DND-41 (cell line): Measurements from ENCODE around the gene HSPBP1.

Experiments used
- ATAC-seq: fragments of 200-7000 bp; cut with Tn5 transposase; 3 replicates; pipeline ENCODE4 v1.9.1; 2021; ENCODE audit warnings: low read depth; ENCODE audit not compliant: insufficient read depth
- DNase-seq: peaks from one replicate; pipeline ENCODE4 v3.0.0-alpha.2; 2020
- H2AFZ ChIP-seq: 2 replicates; pipeline ENCODE4 v1.6.0; 2012; ENCODE audit warnings: low read depth, low read length
- H3K27ac ChIP-seq: 2 replicates; pipeline ENCODE4 v1.5.1; 2012; ENCODE audit warnings: low read length, inconsistent platforms
- H3K27me3 ChIP-seq: fragments of 200-600 bp; sonication (generic); 2 replicates; pipeline ENCODE4 v1.6.0; 2012; ENCODE audit warnings: low read length, mild to moderate bottlenecking, inconsistent platforms; ENCODE audit not compliant: insufficient read depth, poor library complexity
- H3K36me3 ChIP-seq: 2 replicates; pipeline ENCODE4 v1.5.1; 2012; ENCODE audit warnings: low read length, inconsistent platforms; ENCODE audit not compliant: insufficient read depth
- H3K4me1 ChIP-seq: 2 replicates; pipeline ENCODE4 v1.5.1; 2012; ENCODE audit warnings: mild to moderate bottlenecking, low read length; ENCODE audit not compliant: insufficient read depth
- H3K4me2 ChIP-seq: 2 replicates; pipeline ENCODE4 v1.6.0; 2012; ENCODE audit warnings: mild to moderate bottlenecking, moderate library complexity, low read length, inconsistent platforms; ENCODE audit not compliant: insufficient read depth
- H3K4me3 ChIP-seq, 2 experiments: fragments of 200-600 bp in 1 of 2; shearing (Covaris generic) in 1 of 2; 2 replicates each; pipeline ENCODE4 v1.5.1; 2012 to 2016; ENCODE audit warnings: inconsistent platforms in 2 of 2, low read length in 2 of 2, mild to moderate bottlenecking in 2 of 2, low read depth in 1 of 2, moderate library complexity in 1 of 2
- H3K79me2 ChIP-seq: 2 replicates; pipeline ENCODE4 v1.6.0; 2012; ENCODE audit warnings: low read length, inconsistent platforms; ENCODE audit not compliant: insufficient read depth
- H3K9ac ChIP-seq: 2 replicates; pipeline ENCODE4 v1.6.0; 2012; ENCODE audit warnings: low read depth, mild to moderate bottlenecking, inconsistent platforms, low read length, moderate library complexity
- H3K9me3 ChIP-seq: 2 replicates; pipeline ENCODE4 v1.5.1; 2012; ENCODE audit warnings: low read length, moderate library complexity, mild to moderate bottlenecking, inconsistent platforms; ENCODE audit not compliant: insufficient read depth, severe bottlenecking
- H4K20me1 ChIP-seq: 2 replicates; pipeline ENCODE4 v1.6.0; 2012; ENCODE audit warnings: low read length; ENCODE audit not compliant: insufficient read depth
- EZH2 ChIP-seq: IDR thresholded peaks from 3 replicates; pipeline ENCODE4 v1.6.1; 2012; ENCODE audit warnings: borderline replicate concordance, low read depth, mild to moderate bottlenecking, moderate library complexity, low read length, inconsistent platforms; ENCODE audit not compliant: severe bottlenecking
- TF ChIP-seq, protein P1 (sequence below): IDR thresholded peaks from 2 replicates; pipeline ENCODE4 v1.5.1; 2012; ENCODE audit warnings: borderline replicate concordance, low read length, moderate library complexity, mild to moderate bottlenecking; ENCODE audit not compliant: poor library complexity, severe bottlenecking; ENCODE audit errors: extremely low read depth

HSPBP1 gene

DNA sequence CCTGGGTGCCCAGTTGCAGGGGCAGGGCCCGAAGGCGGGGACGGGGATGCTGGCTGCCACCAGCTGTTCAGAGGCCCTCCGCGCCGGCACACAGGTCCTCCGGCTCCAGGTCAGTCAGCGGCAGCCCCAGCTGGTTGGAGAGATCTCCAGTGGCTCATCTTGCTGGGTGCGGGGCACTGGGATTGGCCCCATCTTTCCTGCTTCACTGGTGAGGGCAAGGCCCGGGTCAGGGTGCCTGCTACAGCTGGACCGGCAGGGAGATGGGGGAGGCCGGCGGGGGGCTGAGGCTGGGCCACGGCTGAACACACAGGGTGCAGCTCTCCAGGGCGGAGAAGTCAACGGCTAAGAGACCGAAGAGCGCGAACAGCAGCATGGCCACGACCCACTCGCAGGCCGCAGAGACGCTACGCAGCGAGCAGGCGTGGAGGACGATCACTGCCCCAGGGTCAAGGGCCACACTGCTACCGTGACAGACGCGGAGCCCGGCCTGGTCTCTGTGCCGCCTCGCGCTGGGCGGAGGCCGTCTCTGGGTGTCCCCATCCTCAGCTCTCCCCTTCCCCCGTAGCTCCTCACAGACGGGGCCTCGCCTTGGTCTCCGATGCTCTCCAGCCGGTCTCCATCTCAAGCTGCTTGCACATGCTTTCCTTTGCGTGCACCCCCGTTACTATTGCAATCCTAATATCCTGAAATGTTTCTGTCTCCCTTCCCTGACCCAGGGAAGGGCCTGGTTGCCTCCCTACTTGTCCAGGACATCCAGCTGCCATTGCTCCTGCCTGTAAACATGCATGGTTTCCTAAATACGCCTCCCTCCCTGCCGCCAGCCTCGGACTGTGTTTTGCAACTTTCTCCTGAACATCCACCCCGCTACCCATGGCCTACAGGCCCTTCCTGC lies 33.0 kb upstream of the HSPBP1 start:
- Histone ChIP-seq H3K4me3 (no peak overlapping the region), H3K27me3 (no peaks in the 10 kb centered on the region), H3K9me3 (no peaks in the 10 kb centered on the region), H4K20me1 (no peaks in the 10 kb centered on the region), H3K4me2 (no peak overlapping the region), H3K79me2 (no peaks in the 10 kb centered on the region), H3K27ac (no peak overlapping the region), H3K9ac (no peak overlapping the region), H3K4me1 (no peaks in the 10 kb centered on the region), H2AFZ (no peak overlapping the region), H3K36me3 (peaks cover 9% of the 10 kb centered on the region; the same call in 1 of the 2 replicates)
- ATAC-seq (no peak), DNase-seq (no peak)
- TF ChIP-seq, protein P1, sequence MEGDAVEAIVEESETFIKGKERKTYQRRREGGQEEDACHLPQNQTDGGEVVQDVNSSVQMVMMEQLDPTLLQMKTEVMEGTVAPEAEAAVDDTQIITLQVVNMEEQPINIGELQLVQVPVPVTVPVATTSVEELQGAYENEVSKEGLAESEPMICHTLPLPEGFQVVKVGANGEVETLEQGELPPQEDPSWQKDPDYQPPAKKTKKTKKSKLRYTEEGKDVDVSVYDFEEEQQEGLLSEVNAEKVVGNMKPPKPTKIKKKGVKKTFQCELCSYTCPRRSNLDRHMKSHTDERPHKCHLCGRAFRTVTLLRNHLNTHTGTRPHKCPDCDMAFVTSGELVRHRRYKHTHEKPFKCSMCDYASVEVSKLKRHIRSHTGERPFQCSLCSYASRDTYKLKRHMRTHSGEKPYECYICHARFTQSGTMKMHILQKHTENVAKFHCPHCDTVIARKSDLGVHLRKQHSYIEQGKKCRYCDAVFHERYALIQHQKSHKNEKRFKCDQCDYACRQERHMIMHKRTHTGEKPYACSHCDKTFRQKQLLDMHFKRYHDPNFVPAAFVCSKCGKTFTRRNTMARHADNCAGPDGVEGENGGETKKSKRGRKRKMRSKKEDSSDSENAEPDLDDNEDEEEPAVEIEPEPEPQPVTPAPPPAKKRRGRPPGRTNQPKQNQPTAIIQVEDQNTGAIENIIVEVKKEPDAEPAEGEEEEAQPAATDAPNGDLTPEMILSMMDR, result no peak
- no peak for TF ChIP-seq EZH2

DNA sequence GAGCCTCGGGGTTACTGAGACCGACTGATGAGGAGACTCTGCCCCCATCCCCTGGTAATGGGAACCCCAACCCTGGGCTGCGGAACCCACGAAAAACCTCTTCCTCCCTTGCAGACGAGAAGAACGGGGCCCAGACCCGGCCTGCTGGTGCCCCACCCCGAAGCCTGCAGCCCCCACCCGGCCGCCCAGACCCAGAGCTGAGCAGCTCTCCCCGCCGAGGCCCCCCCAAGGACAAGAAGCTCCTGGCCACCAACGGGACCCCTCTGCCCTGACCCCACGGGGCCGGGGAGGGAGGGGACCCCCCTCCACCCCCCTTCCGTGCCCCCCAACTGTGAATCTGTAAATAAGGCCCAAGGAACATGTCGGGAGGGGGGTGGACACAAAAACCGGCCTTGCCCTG lies 31.9 kb upstream of the HSPBP1 start:
- Histone ChIP-seq H3K4me3 (no peak overlapping the region), H4K20me1 (no peaks in the 10 kb centered on the region), H3K4me2 (no peak overlapping the region), H3K36me3 (peaks cover 12% of the 10 kb centered on the region), H2AFZ (no peak overlapping the region), H3K9me3 (no peaks in the 10 kb centered on the region), H3K79me2 (no peaks in the 10 kb centered on the region), H3K27ac (no peak overlapping the region), H3K4me1 (no peaks in the 10 kb centered on the region), H3K27me3 (no peaks in the 10 kb centered on the region), H3K9ac (no peak overlapping the region)
- TF ChIP-seq, protein P1, result no peak
- TF ChIP-seq EZH2, result no peak
- no peak for DNase-seq
- ATAC-seq, result no peak

DNA sequence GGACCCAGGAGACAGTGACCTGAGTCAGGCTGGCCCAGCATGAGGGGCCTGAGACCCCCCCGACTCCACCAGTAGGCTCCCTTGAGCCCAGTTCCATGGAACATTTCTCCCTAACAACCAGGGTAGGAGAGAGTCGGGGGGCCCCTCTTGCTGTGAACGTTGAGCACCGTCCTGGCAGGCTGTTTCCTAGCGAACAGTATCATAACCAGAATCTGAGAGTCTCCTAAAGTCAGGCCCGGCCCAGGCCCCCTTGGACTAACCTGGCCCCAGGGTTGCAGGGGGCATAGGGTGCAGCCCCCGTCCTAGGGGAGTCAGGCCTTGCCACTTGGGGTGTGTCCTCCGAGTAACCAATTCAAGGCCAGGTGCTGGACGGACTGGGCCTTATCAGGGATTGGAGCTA lies 31.5 kb upstream of the HSPBP1 start:
- H3K4me1 ChIP-seq, result no peaks in the 10 kb centered on the region
- no peak overlapping the region for H3K9ac ChIP-seq
- ATAC-seq (no peak), DNase-seq (no peak)
- H4K20me1 ChIP-seq, result no peaks in the 10 kb centered on the region
- no peak overlapping the region for H3K27ac ChIP-seq
- H3K4me2 ChIP-seq, result no peak overlapping the region
- no peaks in the 10 kb centered on the region for H3K27me3 ChIP-seq
- no peak overlapping the region for H2AFZ ChIP-seq
- no peaks in the 10 kb centered on the region for H3K9me3 ChIP-seq
- H3K36me3 ChIP-seq, result peaks cover 16% of the 10 kb centered on the region
- no peaks in the 10 kb centered on the region for H3K79me2 ChIP-seq
- H3K4me3 ChIP-seq, result no peak overlapping the region
- TF ChIP-seq, protein P1, result no peak
